GM23248 (cell line): ENCODE measurements around the gene TAB2.

Experiments used
- EZH2 ChIP-seq: fragments of 200-600 bp; sonication (generic); IDR thresholded peaks from 2 replicates; pipeline ENCODE4 v1.6.1; 2018; ENCODE audit warnings: antibody characterized with exemption, mild to moderate bottlenecking; ENCODE audit not compliant: insufficient read depth, poor library complexity, severe bottlenecking
- EZH2phosphoT487 ChIP-seq: fragments of 200-600 bp; sonication (generic); IDR thresholded peaks from 2 replicates; pipeline ENCODE4 v1.6.1; 2018; ENCODE audit warnings: antibody characterized with exemption, moderate library complexity, mild to moderate bottlenecking, low read depth; ENCODE audit not compliant: insufficient read depth

GRCh38 chr6:149419696-149420404 lies 102.3 kb downstream of the TAB2 start:
- TF ChIP-seq EZH2 (no peak), EZH2phosphoT487 (no peak)
